Measurements from ENCODE around the gene PGK1. TPM values are rescaled to one million over a fixed set of nuclear protein-coding genes. Genes with fewer than 3 reads are reported as not detected.

Gene PGK1
- total and polyA plus RNA-seq, 9 of the 15 experiments (the other 6 are each of a cell fraction or from before 2014, with no cell fraction given) = 199 to 1,378 (median 378) TPM

- DNase-seq (ENCODE audit: extremely low read depth in 1 of 4, low spot score in 3 of 4) (no peak), ATAC-seq (no peak), FAIRE-seq (no peak)
- no peaks in the 10 kb centered on the region for H3K79me2 ChIP-seq (ENCODE audit: control insufficient read depth, insufficient read depth, low read length)
- H3K9me1 ChIP-seq (ENCODE audit: control insufficient read depth, insufficient read depth, low read length) = no peaks in the 10 kb centered on the region
- no peaks in the 10 kb centered on the region for H3K27me3 ChIP-seq (ENCODE audit: control insufficient read depth in 2 of 2, insufficient read depth in 2 of 2, low read length in 2 of 2)
- no peak for TF ChIP-seq MAFG (tag; conservative IDR thresholded peaks at IDR 0.05)
- no peak for TF ChIP-seq HEY1 (CRISPR knock-in tag; IDR thresholded peaks at IDR 0.05; ENCODE audit: borderline replicate concordance)
- TF ChIP-seq WHSC1 (IDR thresholded peaks at IDR 0.05; ENCODE audit: low read length) = no peak
- TF ChIP-seq ZNF655 (CRISPR knock-in tag; IDR thresholded peaks at IDR 0.05) = no peak
- TF ChIP-seq DACH1 (IDR thresholded peaks at IDR 0.05; ENCODE audit: partially characterized antibody) = no peak
- no peak for TF ChIP-seq HMGN3 (IDR thresholded peaks at IDR 0.05; ENCODE audit: borderline replicate concordance, extremely low read depth, insufficient read length, low read depth, low read length)
- TF ChIP-seq L3MBTL2 (IDR thresholded peaks at IDR 0.05) = no peak
- TF ChIP-seq HNRNPL (IDR thresholded peaks at IDR 0.05; ENCODE audit: low read depth, low read length) = no peak
- no peak for TF ChIP-seq CBFB (CRISPR knock-in tag; IDR thresholded peaks at IDR 0.05)
- no peak for TF ChIP-seq ZNF133 (CRISPR knock-in tag; IDR thresholded peaks at IDR 0.05)
- TF ChIP-seq ZBTB2 (IDR thresholded peaks at IDR 0.05) = no peak
- no peak overlapping the region for H3K9ac ChIP-seq (ENCODE audit: insufficient read depth in 1 of 2, low read depth in 2 of 2, low read length in 2 of 2)
- H3K4me3 ChIP-seq = no peak overlapping the region
- in situ Hi-C loops (cut with MboI) = no loop called here
- H4K20me1 ChIP-seq (replicated peaks; ENCODE audit: control insufficient read depth, insufficient read depth, low read length) = no peaks in the 10 kb centered on the region
- no peaks in the 10 kb centered on the region for H3K36me3 ChIP-seq (ENCODE audit: control insufficient read depth, insufficient read depth, low read length)
- no TSS peak for BruUV-seq (replicated peaks)
- no peak overlapping the region for H3K27ac ChIP-seq (ENCODE audit: extremely low read depth, low read depth, low read length)
- peaks cover 0 to 3% of the 10 kb centered on the region in 2 experiments; a peak in 2 of 5 replicates for H3K4me1 ChIP-seq (replicated peaks in 1 of 2; ENCODE audit: control insufficient read depth in 2 of 2, insufficient read depth in 2 of 2, low read length in 2 of 2)
- no peak overlapping the region for H2AFZ ChIP-seq (ENCODE audit: low read depth, low read length)
- ChIA-PET POLR2A (no interaction called here), CTCF (ENCODE audit: low intra/inter-chr PET ratio) (no interaction called here)
- intact Hi-C loops (cut with micrococcal nuclease) = no loop called here
- no peaks in the 10 kb centered on the region for H3K9me3 ChIP-seq (replicated peaks; ENCODE audit: control insufficient read depth, insufficient read depth, low read depth, low read length)
- no peak overlapping the region for H3K4me2 ChIP-seq (ENCODE audit: insufficient read depth, low read length)
These were observed 5.9 kb upstream of the PGK1 start for GRCh38 chrX:78098108-78098507.

Measured in K562 (cell line).